OCI-LY1 (cell line): ENCODE measurements around the gene OLFML1.

Source experiments
- H2AFZ ChIP-seq: fragments of 200-600 bp; sonication (generic), shearing (Covaris generic); 2 replicates; pipeline ENCODE4 v1.6.0; 2014; ENCODE audit warnings: antibody characterized with exemption, mild to moderate bottlenecking, low read length
- H3F3A ChIP-seq: fragments of 200-600 bp; sonication (generic), shearing (Covaris generic); 2 replicates; pipeline ENCODE4 v1.6.0; 2014; ENCODE audit warnings: mild to moderate bottlenecking, antibody characterized with exemption, low read length, moderate library complexity; ENCODE audit not compliant: insufficient read depth
- H3K27ac ChIP-seq: fragments of 200-600 bp; sonication (generic); 2 replicates; pipeline ENCODE4 v1.5.1; 2014; ENCODE audit warnings: low read length, mixed run types, mild to moderate bottlenecking, low read depth; ENCODE audit not compliant: poor library complexity, severe bottlenecking
- H3K27me3 ChIP-seq: fragments of 200-600 bp; sonication (generic); 2 replicates; pipeline ENCODE4 v1.6.0; 2014; ENCODE audit warnings: antibody characterized with exemption, mild to moderate bottlenecking, low read length, moderate library complexity; ENCODE audit not compliant: insufficient read depth
- H3K36me3 ChIP-seq: fragments of 200-600 bp; sonication (generic); 2 replicates; pipeline ENCODE4 v1.6.1; 2014; ENCODE audit warnings: mild to moderate bottlenecking, antibody characterized with exemption, low read length, moderate library complexity, mixed read lengths; ENCODE audit not compliant: insufficient read depth
- H3K4me1 ChIP-seq: fragments of 200-600 bp; sonication (generic); 2 replicates; pipeline ENCODE4 v1.5.1; 2014; ENCODE audit warnings: mild to moderate bottlenecking, low read length, moderate library complexity; ENCODE audit not compliant: insufficient read depth, severe bottlenecking
- H3K4me2 ChIP-seq: fragments of 200-600 bp; sonication (generic), shearing (Covaris generic); 2 replicates; pipeline ENCODE4 v1.6.1; 2014; ENCODE audit warnings: low read length
- H3K4me3 ChIP-seq: fragments of 200-600 bp; sonication (generic); 2 replicates; pipeline ENCODE4 v1.5.1; 2014; ENCODE audit warnings: low read length, low read depth, mild to moderate bottlenecking, mixed read lengths; ENCODE audit not compliant: poor library complexity, severe bottlenecking
- H3K79me2 ChIP-seq: fragments of 200-600 bp; shearing (Covaris generic); 2 replicates; pipeline ENCODE4 v1.6.1; 2016; ENCODE audit warnings: mixed run types, low read length, mixed read lengths; ENCODE audit not compliant: insufficient read depth
- H3K9ac ChIP-seq: fragments of 200-600 bp; sonication (generic), shearing (Covaris generic); 2 replicates; pipeline ENCODE4 v1.6.1; 2014; ENCODE audit warnings: mild to moderate bottlenecking, low read length, mixed read lengths
- H3K9me2 ChIP-seq: fragments of 200-600 bp; sonication (generic), shearing (Covaris generic); 2 replicates; pipeline ENCODE4 v1.6.1; 2014; ENCODE audit warnings: low read depth, mild to moderate bottlenecking, low read length, mixed read lengths
- H3K9me3 ChIP-seq: fragments of 200-600 bp; shearing (Covaris generic); 2 replicates; pipeline ENCODE4 v1.6.1; 2014; ENCODE audit warnings: low read length, mixed read lengths
- H4K20me1 ChIP-seq: fragments of 200-600 bp; sonication (generic), shearing (Covaris generic); 2 replicates; pipeline ENCODE4 v1.6.0; 2016; ENCODE audit warnings: mild to moderate bottlenecking, low read length; ENCODE audit not compliant: insufficient read depth
- EZH2 ChIP-seq: fragments of 200-600 bp; sonication (generic), shearing (Covaris generic); IDR thresholded peaks from 2 replicates; pipeline ENCODE4 v1.8.0; 2017; ENCODE audit warnings: borderline replicate concordance, mixed run types, mild to moderate bottlenecking, antibody characterized with exemption, low read length, moderate library complexity, mixed read lengths
- TF ChIP-seq, protein P1 (sequence below): fragments of 200-600 bp; sonication (generic), shearing (Covaris generic); IDR thresholded peaks from 2 replicates; pipeline ENCODE4 v1.5.1; 2017; ENCODE audit warnings: mild to moderate bottlenecking, antibody characterized with exemption, low read length, moderate library complexity, mixed read lengths

Gene OLFML1

GRCh38 chr11:7444091-7444981 lies 41.0 kb upstream of the OLFML1 start:
- H4K20me1 ChIP-seq = no peaks in the 10 kb centered on the region
- H3K4me2 ChIP-seq = no peak overlapping the region
- no peaks in the 10 kb centered on the region for H3K9me2 ChIP-seq
- no peaks in the 10 kb centered on the region for H3K4me1 ChIP-seq
- no peaks in the 10 kb centered on the region for H3F3A ChIP-seq
- H2AFZ ChIP-seq = no peak overlapping the region
- H3K27me3 ChIP-seq = no peaks in the 10 kb centered on the region
- no peak overlapping the region for H3K27ac ChIP-seq
- TF ChIP-seq, protein P1, sequence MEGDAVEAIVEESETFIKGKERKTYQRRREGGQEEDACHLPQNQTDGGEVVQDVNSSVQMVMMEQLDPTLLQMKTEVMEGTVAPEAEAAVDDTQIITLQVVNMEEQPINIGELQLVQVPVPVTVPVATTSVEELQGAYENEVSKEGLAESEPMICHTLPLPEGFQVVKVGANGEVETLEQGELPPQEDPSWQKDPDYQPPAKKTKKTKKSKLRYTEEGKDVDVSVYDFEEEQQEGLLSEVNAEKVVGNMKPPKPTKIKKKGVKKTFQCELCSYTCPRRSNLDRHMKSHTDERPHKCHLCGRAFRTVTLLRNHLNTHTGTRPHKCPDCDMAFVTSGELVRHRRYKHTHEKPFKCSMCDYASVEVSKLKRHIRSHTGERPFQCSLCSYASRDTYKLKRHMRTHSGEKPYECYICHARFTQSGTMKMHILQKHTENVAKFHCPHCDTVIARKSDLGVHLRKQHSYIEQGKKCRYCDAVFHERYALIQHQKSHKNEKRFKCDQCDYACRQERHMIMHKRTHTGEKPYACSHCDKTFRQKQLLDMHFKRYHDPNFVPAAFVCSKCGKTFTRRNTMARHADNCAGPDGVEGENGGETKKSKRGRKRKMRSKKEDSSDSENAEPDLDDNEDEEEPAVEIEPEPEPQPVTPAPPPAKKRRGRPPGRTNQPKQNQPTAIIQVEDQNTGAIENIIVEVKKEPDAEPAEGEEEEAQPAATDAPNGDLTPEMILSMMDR = no peak
- no peak for TF ChIP-seq EZH2
- H3K4me3 ChIP-seq = no peak overlapping the region
- H3K9ac ChIP-seq = no peak overlapping the region
- no peaks in the 10 kb centered on the region for H3K36me3 ChIP-seq
- H3K9me3 ChIP-seq = no peaks in the 10 kb centered on the region
- no peaks in the 10 kb centered on the region for H3K79me2 ChIP-seq

DNA sequence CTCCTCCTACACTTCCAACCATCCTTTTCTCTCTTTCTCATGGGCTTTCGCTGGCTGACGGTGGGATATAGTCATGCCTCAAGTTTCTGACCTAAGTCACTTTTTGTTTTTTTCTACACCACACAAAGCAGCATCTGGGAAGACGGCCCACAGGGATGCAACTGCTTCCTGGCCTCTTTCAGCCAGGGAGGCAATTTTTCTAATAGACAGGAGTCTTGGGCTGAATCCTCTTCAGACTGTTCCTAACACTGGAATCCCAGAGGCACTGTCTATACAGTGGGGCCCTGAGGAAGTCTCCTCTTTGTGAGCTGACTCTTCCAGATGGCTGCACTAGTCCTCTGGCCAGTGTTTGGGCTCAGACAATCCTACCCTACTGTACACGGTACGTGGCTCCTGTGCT lies 39.7 kb upstream of the OLFML1 start:
- no peak overlapping the region for H3K4me2 ChIP-seq
- no peaks in the 10 kb centered on the region for H3K9me3 ChIP-seq
- H4K20me1 ChIP-seq = no peaks in the 10 kb centered on the region
- no peak overlapping the region for H3K27ac ChIP-seq
- H3K4me1 ChIP-seq = no peaks in the 10 kb centered on the region
- H2AFZ ChIP-seq = no peak overlapping the region
- no peaks in the 10 kb centered on the region for H3K79me2 ChIP-seq
- H3F3A ChIP-seq = no peaks in the 10 kb centered on the region
- no peak overlapping the region for H3K4me3 ChIP-seq
- no peaks in the 10 kb centered on the region for H3K36me3 ChIP-seq
- TF ChIP-seq, protein P1 = no peak
- TF ChIP-seq EZH2 = no peak
- H3K9ac ChIP-seq = no peak overlapping the region
- no peaks in the 10 kb centered on the region for H3K27me3 ChIP-seq
- no peaks in the 10 kb centered on the region for H3K9me2 ChIP-seq

GRCh38 chr11:7448201-7448600 lies 37.1 kb upstream of the OLFML1 start:
- TF ChIP-seq, protein P1 = peak; percentile 29; the same call in 1 of the 2 replicates
- TF ChIP-seq EZH2 = no peak
- H4K20me1 ChIP-seq = no peaks in the 10 kb centered on the region
- no peaks in the 10 kb centered on the region for H3F3A ChIP-seq
- H3K79me2 ChIP-seq = no peaks in the 10 kb centered on the region
- no peaks in the 10 kb centered on the region for H3K9me2 ChIP-seq
- H3K27ac ChIP-seq = no peak overlapping the region
- no peak overlapping the region for H3K9ac ChIP-seq
- no peaks in the 10 kb centered on the region for H3K9me3 ChIP-seq
- no peaks in the 10 kb centered on the region for H3K36me3 ChIP-seq
- H3K4me3 ChIP-seq = no peak overlapping the region
- H3K4me1 ChIP-seq = no peaks in the 10 kb centered on the region
- H2AFZ ChIP-seq = no peak overlapping the region
- H3K27me3 ChIP-seq = no peaks in the 10 kb centered on the region
- no peak overlapping the region for H3K4me2 ChIP-seq
